Tibial nerve (tissue), 4 donors: Measurements from ENCODE around the gene BAIAP2.

Source experiments
- CTCF ChIP-seq, 5 experiments: fragments of 200-600 bp in 3 of 5; fragments of 450-650 bp in 2 of 5; sonication (generic) in 3 of 5; IDR thresholded peaks; one replicate each; pipeline ENCODE4 v1.5.1; 2016 to 2019; ENCODE audit warnings: antibody characterized with exemption in 5 of 5, mild to moderate bottlenecking in 3 of 5, moderate library complexity in 2 of 5
- EP300 ChIP-seq, 2 donors: sonication (generic); formaldehyde crosslinking; IDR thresholded peaks; one replicate each; pipeline ENCODE4 v1.6.1; 2017; ENCODE audit warnings: antibody characterized with exemption in 2 of 2, mild to moderate bottlenecking in 1 of 2
- POLR2A ChIP-seq, 2 donors: fragments of 450-650 bp; IDR thresholded peaks; one replicate each; pipeline ENCODE4 v1.6.1; 2017; ENCODE audit warnings: antibody characterized with exemption in 2 of 2, mild to moderate bottlenecking in 2 of 2, moderate library complexity in 2 of 2

- no peak for TF ChIP-seq POLR2A (IDR thresholded peaks at IDR 0.05)
- TF ChIP-seq CTCF (IDR thresholded peaks at IDR 0.05): no peak
- no peak for TF ChIP-seq EP300 (IDR thresholded peaks at IDR 0.05)
Observed at GRCh38 chr17:81140695-81141094, 105.7 kb downstream of the BAIAP2 start.
